Measurements from ENCODE around the gene ORC3. TPM values are rescaled to one million over a fixed set of nuclear protein-coding genes. Genes with fewer than 3 reads are reported as not detected.
A peak's percentile ranks its signal among the peaks of the same experiment; 100 is the strongest.

ORC3 gene
- total RNA-seq (37.4 TPM), polyA plus RNA-seq (23.4 TPM)
- long read RNA-seq, donor 1 = 0 reads
- long read RNA-seq, donor 2 = 0 reads
- long read RNA-seq, donor 3, transcript ORC3-203 (4 exons, 471 nt) = major isoform, 7 of 13 reads
- long read RNA-seq, donor 3, partial matches to known transcripts = 0 of 13 reads
- long read RNA-seq, donor 3, other reads (novel, unspliced or antisense) = 0 of 13 reads
- long read RNA-seq, donor 4, partial matches to known transcripts = 0 of 2 reads
- long read RNA-seq, donor 4, other reads (novel, unspliced or antisense) = 0 of 2 reads
- long read RNA-seq, donor 5, transcript ORC3-203 (4 exons, 471 nt) = major isoform, 5 of 16 reads
- long read RNA-seq, donor 5, partial matches to known transcripts = 5 of 16 reads
- long read RNA-seq, donor 5, other reads (novel, unspliced or antisense) = 0 of 16 reads
- long read RNA-seq, donor 6, transcript ORC3-202 (20 exons, 2,512 nt) = major isoform, 7 of 45 reads
- long read RNA-seq, donor 6, partial matches to known transcripts = 0 of 45 reads
- long read RNA-seq, donor 6, other reads (novel, unspliced or antisense) = 36 of 45 reads
- long read RNA-seq, donor 7, transcript ORC3-202 (20 exons, 2,512 nt) = major isoform, 6 of 14 reads
- long read RNA-seq, donor 7, transcript ORC3-203 (4 exons, 471 nt) = major isoform, 6 of 14 reads
- long read RNA-seq, donor 7, partial matches to known transcripts = 0 of 14 reads
- long read RNA-seq, donor 7, other reads (novel, unspliced or antisense) = 0 of 14 reads
- long read RNA-seq, donor 8, partial matches to known transcripts = 0 of 1 reads
- long read RNA-seq, donor 8, other reads (novel, unspliced or antisense) = 0 of 1 reads
- long read RNA-seq, donor 9, partial matches to known transcripts = 0 of 3 reads
- long read RNA-seq, donor 9, other reads (novel, unspliced or antisense) = 0 of 3 reads
- long read RNA-seq, donor 10 = 0 reads

GRCh38 chr6:87589693-87590416 lies at the start of gene ORC3, which contains the start of gene RARS2:
ORC3 (plus strand) TSS chr6:87590135; CDS start chr6:87590169, 34 bp downstream.
RARS2 (minus strand) TSS chr6:87589987; CDS start chr6:87589957, 30 bp downstream.
- Histone ChIP-seq H3K36me3 (ENCODE audit: control insufficient read depth in 2 of 2, insufficient read depth in 2 of 2, low read length in 1 of 2) (peaks cover 0 to 7% of the 10 kb centered on the region in 2 donors), H3K4me1 (ENCODE audit: control insufficient read depth in 2 of 2, insufficient read depth in 2 of 2, low read length in 2 of 2) (peaks cover 17 to 20% of the 10 kb centered on the region in 2 donors), H3K27ac (ENCODE audit: low read depth in 1 of 2, low read length in 1 of 2) (peak within 1 kb of the TSS; percentile 77 to 78), H3K9me3 (ENCODE audit: control insufficient read depth in 2 of 2, insufficient read depth in 1 of 2, low read length in 1 of 2) (no peaks in the 10 kb centered on the region), H3K27me3 (ENCODE audit: control insufficient read depth in 2 of 2, insufficient read depth in 1 of 2, low read length in 1 of 2) (no peaks in the 10 kb centered on the region), H3K4me3 (ENCODE audit: low read length in 2 of 2) (peak within 1 kb of the TSS; percentile 75 to 88)
- peak; percentile 82 to 96 (median 86) for DNase-seq (ENCODE audit: low read depth in 6 of 9, low spot score in 9 of 9)
- WGBS = under 1% methylated on average over 49 of the region's 49 CpGs

GRCh38 chr6:87540539-87540938 lies 49.4 kb upstream of the ORC3 start:
- Histone ChIP-seq H3K4me1 (ENCODE audit: control insufficient read depth in 2 of 2, insufficient read depth in 2 of 2, low read length in 2 of 2) (no peaks in the 10 kb centered on the region), H3K9me3 (ENCODE audit: control insufficient read depth in 2 of 2, insufficient read depth in 1 of 2, low read length in 1 of 2) (peaks cover 2 to 7% of the 10 kb centered on the region in 2 donors), H3K4me3 (ENCODE audit: low read length in 2 of 2) (no peak overlapping the region), H3K27ac (ENCODE audit: low read depth in 1 of 2, low read length in 1 of 2) (no peak overlapping the region), H3K36me3 (ENCODE audit: control insufficient read depth in 2 of 2, insufficient read depth in 2 of 2, low read length in 1 of 2) (peaks cover 22 to 43% of the 10 kb centered on the region in 2 donors), H3K27me3 (ENCODE audit: control insufficient read depth in 2 of 2, insufficient read depth in 1 of 2, low read length in 1 of 2) (no peaks in the 10 kb centered on the region)
- no peak for DNase-seq (ENCODE audit: low read depth in 6 of 9, low spot score in 9 of 9)
- WGBS = 94% methylated on average over 4 of the region's 4 CpGs

- no peak for DNase-seq (ENCODE audit: low read depth in 6 of 9, low spot score in 9 of 9)
- Histone ChIP-seq H3K27ac (ENCODE audit: low read depth in 1 of 2, low read length in 1 of 2) (no peak overlapping the region), H3K27me3 (ENCODE audit: control insufficient read depth in 2 of 2, insufficient read depth in 1 of 2, low read length in 1 of 2) (no peaks in the 10 kb centered on the region), H3K4me1 (ENCODE audit: control insufficient read depth in 2 of 2, insufficient read depth in 2 of 2, low read length in 2 of 2) (no peaks in the 10 kb centered on the region), H3K4me3 (ENCODE audit: low read length in 2 of 2) (no peak overlapping the region), H3K36me3 (ENCODE audit: control insufficient read depth in 2 of 2, insufficient read depth in 2 of 2, low read length in 1 of 2) (peaks cover 22 to 43% of the 10 kb centered on the region in 2 donors), H3K9me3 (ENCODE audit: control insufficient read depth in 2 of 2, insufficient read depth in 1 of 2, low read length in 1 of 2) (peaks cover 2 to 7% of the 10 kb centered on the region in 2 donors)
- WGBS = 98% methylated on average over 1 of the region's 1 CpG
Measured at GRCh38 chr6:87541041-87541440, 48.9 kb upstream of the ORC3 start.

- peaks cover 27 to 43% of the 10 kb centered on the region in 2 donors for H3K36me3 ChIP-seq (ENCODE audit: control insufficient read depth in 2 of 2, insufficient read depth in 2 of 2, low read length in 1 of 2)
- no peak overlapping the region for H3K27ac ChIP-seq (ENCODE audit: low read depth in 1 of 2, low read length in 1 of 2)
- WGBS = over 99% methylated on average over 2 of the region's 2 CpGs
- DNase-seq (ENCODE audit: low read depth in 6 of 9, low spot score in 9 of 9) = no peak
- no peaks in the 10 kb centered on the region for H3K4me1 ChIP-seq (ENCODE audit: control insufficient read depth in 2 of 2, insufficient read depth in 2 of 2, low read length in 2 of 2)
- H3K27me3 ChIP-seq (ENCODE audit: control insufficient read depth in 2 of 2, insufficient read depth in 1 of 2, low read length in 1 of 2) = no peaks in the 10 kb centered on the region
- H3K4me3 ChIP-seq (ENCODE audit: low read length in 2 of 2) = no peak overlapping the region
- H3K9me3 ChIP-seq (ENCODE audit: control insufficient read depth in 2 of 2, insufficient read depth in 1 of 2, low read length in 1 of 2) = peaks cover 2 to 7% of the 10 kb centered on the region in 2 donors
Measured at GRCh38 chr6:87541744-87542143, 48.2 kb upstream of the ORC3 start.

GRCh38 chr6:87543696-87544473 lies 46.0 kb upstream of the ORC3 start:
- Histone ChIP-seq H3K9me3 (ENCODE audit: control insufficient read depth in 2 of 2, insufficient read depth in 1 of 2, low read length in 1 of 2) (peaks cover 2 to 7% of the 10 kb centered on the region in 2 donors), H3K36me3 (ENCODE audit: control insufficient read depth in 2 of 2, insufficient read depth in 2 of 2, low read length in 1 of 2) (peaks cover 29 to 40% of the 10 kb centered on the region in 2 donors), H3K27ac (ENCODE audit: low read depth in 1 of 2, low read length in 1 of 2) (no peak overlapping the region), H3K4me3 (ENCODE audit: low read length in 2 of 2) (no peak overlapping the region), H3K27me3 (ENCODE audit: control insufficient read depth in 2 of 2, insufficient read depth in 1 of 2, low read length in 1 of 2) (no peaks in the 10 kb centered on the region), H3K4me1 (ENCODE audit: control insufficient read depth in 2 of 2, insufficient read depth in 2 of 2, low read length in 2 of 2) (no peaks in the 10 kb centered on the region)
- DNase-seq (ENCODE audit: low read depth in 6 of 9, low spot score in 9 of 9) = no peak
- WGBS = 98% methylated on average over 4 of the region's 4 CpGs

- 96% methylated on average over 1 of the region's 1 CpG for WGBS
- H3K36me3 ChIP-seq (ENCODE audit: control insufficient read depth in 2 of 2, insufficient read depth in 2 of 2, low read length in 1 of 2) = peaks cover 30 to 37% of the 10 kb centered on the region in 2 donors
- no peak for DNase-seq (ENCODE audit: low read depth in 6 of 9, low spot score in 9 of 9)
Measured at GRCh38 chr6:87544474-87544735, 45.5 kb upstream of the ORC3 start.

GRCh38 chr6:87551799-87552198 lies 38.1 kb upstream of the ORC3 start:
- Histone ChIP-seq H3K9me3 (ENCODE audit: control insufficient read depth in 2 of 2, insufficient read depth in 1 of 2, low read length in 1 of 2) (peaks cover 0 to 3% of the 10 kb centered on the region in 2 donors), H3K27me3 (ENCODE audit: control insufficient read depth in 2 of 2, insufficient read depth in 1 of 2, low read length in 1 of 2) (no peaks in the 10 kb centered on the region), H3K4me1 (ENCODE audit: control insufficient read depth in 2 of 2, insufficient read depth in 2 of 2, low read length in 2 of 2) (no peaks in the 10 kb centered on the region), H3K4me3 (ENCODE audit: low read length in 2 of 2) (no peak overlapping the region), H3K27ac (ENCODE audit: low read depth in 1 of 2, low read length in 1 of 2) (no peak overlapping the region), H3K36me3 (ENCODE audit: control insufficient read depth in 2 of 2, insufficient read depth in 2 of 2, low read length in 1 of 2) (peaks cover 7 to 28% of the 10 kb centered on the region in 2 donors)
- DNase-seq (ENCODE audit: low read depth in 6 of 9, low spot score in 9 of 9) = no peak
- WGBS = 98% methylated on average over 2 of the region's 2 CpGs

More at GRCh38 chr6:87544474-87544735, 45.5 kb upstream of the ORC3 start:
- Histone ChIP-seq H3K27ac (ENCODE audit: low read depth in 1 of 2, low read length in 1 of 2) (no peak overlapping the region), H3K4me1 (ENCODE audit: control insufficient read depth in 2 of 2, insufficient read depth in 2 of 2, low read length in 2 of 2) (no peaks in the 10 kb centered on the region), H3K27me3 (ENCODE audit: control insufficient read depth in 2 of 2, insufficient read depth in 1 of 2, low read length in 1 of 2) (no peaks in the 10 kb centered on the region), H3K4me3 (ENCODE audit: low read length in 2 of 2) (no peak overlapping the region), H3K9me3 (ENCODE audit: control insufficient read depth in 2 of 2, insufficient read depth in 1 of 2, low read length in 1 of 2) (peaks cover 2 to 7% of the 10 kb centered on the region in 2 donors)

- whole genome bisulfite sequencing = 98% methylated on average over 4 of the region's 4 CpGs
- peaks cover 0 to 3% of the 10 kb centered on the region in 2 donors for H3K9me3 ChIP-seq (ENCODE audit: control insufficient read depth in 2 of 2, insufficient read depth in 1 of 2, low read length in 1 of 2)
- DNase-seq (ENCODE audit: low read depth in 6 of 9, low spot score in 9 of 9) = no peak
- H3K27me3 ChIP-seq (ENCODE audit: control insufficient read depth in 2 of 2, insufficient read depth in 1 of 2, low read length in 1 of 2) = no peaks in the 10 kb centered on the region
- peaks cover 8 to 30% of the 10 kb centered on the region in 2 donors for H3K36me3 ChIP-seq (ENCODE audit: control insufficient read depth in 2 of 2, insufficient read depth in 2 of 2, low read length in 1 of 2)
- no peak overlapping the region for H3K4me3 ChIP-seq (ENCODE audit: low read length in 2 of 2)
- H3K4me1 ChIP-seq (ENCODE audit: control insufficient read depth in 2 of 2, insufficient read depth in 2 of 2, low read length in 2 of 2) = no peaks in the 10 kb centered on the region
- H3K27ac ChIP-seq (ENCODE audit: low read depth in 1 of 2, low read length in 1 of 2) = no peak overlapping the region
Measured at GRCh38 chr6:87553159-87553765, 36.7 kb upstream of the ORC3 start.

Data from thymus (tissue), 14 donors.